Activated T-helper 1 cell treated with anti-CD3 and anti-CD28 coated beads, Interleukin-12 subunit alpha, Interleukin-12 subunit beta, Interleukin-2, Interleukin-4 antibody, amounts not matched to agents 30 ng/mL and 10 ng/mL and 1 ng/mL, durations not matched to agents 14 hours and 24 hours and 36 hours (primary cell): ENCODE results near the gene HYAL3. TPM values are rescaled to one million over a fixed set of nuclear protein-coding genes. Genes with fewer than 3 reads are reported as not detected.
A peak's percentile ranks its signal among the peaks of the same experiment; 100 is the strongest.

Source experiments
- DNase-seq: peaks from one replicate; pipeline ENCODE4 v3.0.0; 2021; ENCODE audit warnings: low spot score
- H3K27ac Mint-ChIP-seq: one replicate; pipeline ENCODE4 v1.8.0; 2021; ENCODE audit warnings: mild to moderate bottlenecking, mixed read lengths
- H3K27me3 Mint-ChIP-seq: one replicate; pipeline ENCODE4 v1.8.0; 2022; ENCODE audit warnings: mild to moderate bottlenecking, moderate library complexity, mixed read lengths; ENCODE audit not compliant: insufficient read depth
- H3K36me3 Mint-ChIP-seq: one replicate; pipeline ENCODE4 v1.8.0; 2021; ENCODE audit warnings: low read depth, mixed read lengths
- H3K4me1 Mint-ChIP-seq: one replicate; pipeline ENCODE4 v1.8.0; 2021; ENCODE audit warnings: low read depth, mixed read lengths
- H3K4me3 Mint-ChIP-seq: one replicate; pipeline ENCODE4 v1.8.0; 2021; ENCODE audit warnings: mild to moderate bottlenecking, moderate library complexity, mixed read lengths
- H3K9me3 Mint-ChIP-seq: one replicate; pipeline ENCODE4 v1.8.0; 2021; ENCODE audit warnings: mixed read lengths
- intact Hi-C: fragments of 100-400 bp; cut with micrococcal nuclease; formaldehyde crosslinking; loops from one replicate; pipeline ENCODE4 v1.15.1; 2024
- total RNA-seq: library from RNA; stranded (reverse); gene quantifications from 2 replicates; pipeline ENCODE4 v1.2.3, GENCODE V29; 2022

HYAL3 gene
- 7.9 and 8.0 TPM in 2 replicates for total RNA-seq

- H3K27ac Mint-ChIP-seq, result peak within 1 kb of the TSS; percentile 95
- no peaks in the 10 kb centered on the region for H3K9me3 Mint-ChIP-seq
- no peaks in the 10 kb centered on the region for H3K27me3 Mint-ChIP-seq
- peak; percentile 99 for DNase-seq
- peaks cover 15% of the 10 kb centered on the region for H3K4me1 Mint-ChIP-seq
- H3K36me3 Mint-ChIP-seq, result no peaks in the 10 kb centered on the region
- H3K4me3 Mint-ChIP-seq, result peak within 1 kb of the TSS; percentile 94
- intact Hi-C loops, result loop anchor here (1.0 to 5.0 kb wide), 16 partner anchors 22 to 1900 kb away; partner anchors contain the start of genes ALAS1, APEH, C3orf18 and CYB561D2
Observed at GRCh38 chr3:50298836-50299637, at the start of gene HYAL3, which contains the start of gene NAA80. TSS of gene HYAL3 (minus strand) at chr3:50299405. CDS start at chr3:50295602, 3,803 bp downstream. TSS of gene NAA80 (minus strand) at chr3:50299405. CDS start at chr3:50297463, 1,942 bp downstream.

DNA sequence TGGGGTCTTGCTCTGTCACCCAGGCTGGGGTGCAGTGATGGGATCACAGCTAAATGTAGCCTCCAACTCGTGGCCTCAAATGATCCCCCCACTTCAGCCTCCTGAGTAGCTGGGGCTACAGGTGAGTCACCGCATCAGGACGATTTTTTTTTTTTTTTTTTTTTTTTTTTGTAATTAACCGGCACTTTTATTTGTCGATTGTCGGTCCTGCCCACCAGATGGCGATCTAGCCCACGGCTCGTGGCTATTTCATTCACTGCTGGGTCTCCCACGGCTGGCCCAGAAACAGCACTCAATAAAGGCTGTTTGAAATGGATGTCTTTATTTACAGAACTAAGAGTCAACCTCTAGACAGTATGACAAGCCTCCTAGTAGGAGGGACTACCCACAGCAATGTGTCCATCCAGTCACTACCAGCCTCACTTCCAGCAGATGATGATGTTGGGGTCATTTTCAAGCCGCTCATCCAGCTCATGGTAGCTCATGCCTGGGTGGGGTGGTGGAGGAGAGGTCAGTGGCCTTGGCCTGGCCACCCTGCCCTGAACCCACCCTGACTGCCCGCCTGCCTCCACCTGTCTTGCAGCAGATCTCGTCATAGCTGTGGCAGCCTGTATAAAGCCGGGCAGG, 48.1 kb upstream of the HYAL3 start:
- peaks cover 57% of the 10 kb centered on the region for H3K4me1 Mint-ChIP-seq
- H3K4me3 Mint-ChIP-seq, result no peak overlapping the region
- H3K36me3 Mint-ChIP-seq, result peaks cover 22% of the 10 kb centered on the region
- no peak overlapping the region for H3K27ac Mint-ChIP-seq
- H3K9me3 Mint-ChIP-seq, result no peaks in the 10 kb centered on the region
- peak; percentile 66 for DNase-seq
- intact Hi-C loops, result loop anchor here (1.0 kb wide), 4 partner anchors 89 to 220 kb away; partner anchors contain the start of gene C3orf18
- H3K27me3 Mint-ChIP-seq, result no peaks in the 10 kb centered on the region

DNA sequence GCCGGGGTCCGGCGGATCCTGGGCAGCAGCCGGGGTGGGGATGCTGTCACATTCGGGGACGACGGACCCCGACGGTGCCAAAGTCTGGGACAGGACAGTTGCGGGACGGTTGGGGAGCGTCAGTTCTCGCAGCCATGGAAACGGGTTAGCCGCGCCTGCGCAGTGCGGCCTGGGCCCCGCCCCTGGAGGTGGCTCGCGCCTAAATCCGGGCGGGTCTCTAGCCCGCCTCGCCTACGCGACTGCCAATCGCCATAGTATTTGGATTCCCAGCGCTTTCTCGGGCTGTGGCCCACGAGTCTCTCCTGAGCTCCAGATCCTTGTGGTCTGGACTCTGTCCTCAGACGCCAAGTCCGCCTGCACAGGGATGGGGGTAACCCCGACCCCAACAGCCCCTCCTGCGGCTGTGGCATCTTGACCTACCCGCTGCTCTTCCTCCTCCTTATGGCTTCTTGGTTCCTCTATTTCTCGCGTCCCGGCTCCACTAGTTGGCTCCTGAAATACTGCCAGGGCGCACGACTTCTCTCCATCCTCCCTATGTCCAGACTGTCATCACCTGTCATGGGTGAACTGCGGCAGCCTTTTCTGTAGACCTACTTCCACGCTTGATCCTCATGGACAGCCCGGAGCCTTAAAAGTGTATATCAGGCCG, 46.5 kb upstream of the HYAL3 start, which contains the start of gene ZMYND10:
ZMYND10 (minus strand) TSS at position 147 of the 649 bp plus-strand sequence. CDS start 153 bp downstream, outside the sequence.
- Mint-ChIP-seq H3K36me3 (peaks cover 17% of the 10 kb centered on the region), H3K27me3 (no peaks in the 10 kb centered on the region), H3K4me3 (peak within 1 kb of the TSS; percentile 55), H3K9me3 (no peaks in the 10 kb centered on the region), H3K27ac (no peak within 1 kb of the TSS), H3K4me1 (peaks cover 51% of the 10 kb centered on the region)
- intact Hi-C loops, result no loop called here
- peak; percentile 78 for DNase-seq

DNA sequence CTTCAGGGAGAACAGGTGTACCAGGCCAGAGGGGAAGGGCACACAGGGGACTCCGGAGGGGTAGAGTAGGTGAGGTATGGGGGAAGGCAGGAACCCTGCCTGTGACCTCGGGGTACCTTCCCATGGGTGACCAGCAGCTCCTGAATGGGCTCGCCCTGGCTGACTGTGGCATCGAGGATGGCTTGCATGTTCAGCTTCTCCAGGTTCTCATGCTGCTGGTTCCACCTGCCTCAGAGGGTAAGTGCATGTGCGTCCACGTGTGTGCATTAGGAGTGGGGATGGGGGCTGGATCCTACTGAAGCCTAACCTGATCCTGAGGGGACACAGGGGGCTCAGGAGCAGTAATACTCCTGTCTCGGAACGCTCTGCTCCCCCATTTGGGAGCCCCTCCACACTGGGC, 45.8 kb upstream of the HYAL3 start:
- peaks cover 44% of the 10 kb centered on the region for H3K4me1 Mint-ChIP-seq
- H3K9me3 Mint-ChIP-seq, result no peaks in the 10 kb centered on the region

DNA sequence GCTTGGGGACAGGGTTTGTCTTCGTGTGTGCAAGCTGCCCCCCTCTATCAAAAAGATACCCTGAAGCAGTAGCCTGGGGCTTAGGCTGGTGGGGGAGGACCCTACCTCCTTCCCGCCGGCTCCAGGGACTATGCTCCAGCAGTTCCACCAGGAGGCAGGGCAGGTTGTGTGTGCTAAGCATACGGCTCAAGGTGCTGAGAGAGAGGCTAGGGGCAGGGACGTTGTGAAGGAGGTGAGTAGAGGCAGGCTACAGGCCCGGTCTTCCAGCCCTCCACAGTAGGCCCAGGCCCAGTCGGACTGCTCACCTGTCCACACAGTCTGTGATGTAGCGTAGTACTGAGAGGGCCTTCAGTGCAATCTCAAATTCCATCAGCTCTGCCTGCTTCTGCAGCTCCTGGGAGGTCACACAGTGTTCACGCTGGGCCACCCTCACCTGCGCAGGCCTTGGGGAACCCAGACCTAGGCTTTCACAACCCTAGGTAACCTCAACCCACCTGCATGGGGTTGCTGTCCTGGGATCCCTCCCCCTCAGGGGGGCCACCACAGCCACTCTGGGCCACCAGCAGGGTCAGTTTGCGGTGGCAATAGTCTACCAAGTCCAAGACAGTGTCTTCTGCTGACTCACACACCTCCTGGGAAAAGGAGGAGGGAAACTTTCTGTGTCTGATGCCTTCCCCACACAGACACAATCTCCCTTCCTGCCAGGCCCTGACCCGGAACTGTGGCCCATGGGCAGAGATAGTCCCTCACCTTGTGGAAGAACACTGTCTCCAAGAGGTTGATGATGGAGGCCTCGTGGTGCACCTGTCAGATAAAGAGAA, 43.8 kb upstream of the HYAL3 start:
- DNase-seq, result no peak
- peaks cover 46% of the 10 kb centered on the region for H3K4me1 Mint-ChIP-seq
- no peak overlapping the region for H3K4me3 Mint-ChIP-seq
- peaks cover 13% of the 10 kb centered on the region for H3K36me3 Mint-ChIP-seq
- no peaks in the 10 kb centered on the region for H3K27me3 Mint-ChIP-seq
- H3K9me3 Mint-ChIP-seq, result no peaks in the 10 kb centered on the region
- no peak overlapping the region for H3K27ac Mint-ChIP-seq
- intact Hi-C loops, result no loop called here

More for the DNA sequence above, 45.8 kb upstream of the HYAL3 start:
- no peak overlapping the region for H3K4me3 Mint-ChIP-seq
- peaks cover 11% of the 10 kb centered on the region for H3K36me3 Mint-ChIP-seq
- no peaks in the 10 kb centered on the region for H3K27me3 Mint-ChIP-seq
- intact Hi-C loops, result no loop called here
- H3K27ac Mint-ChIP-seq, result no peak overlapping the region
- DNase-seq, result no peak

DNA sequence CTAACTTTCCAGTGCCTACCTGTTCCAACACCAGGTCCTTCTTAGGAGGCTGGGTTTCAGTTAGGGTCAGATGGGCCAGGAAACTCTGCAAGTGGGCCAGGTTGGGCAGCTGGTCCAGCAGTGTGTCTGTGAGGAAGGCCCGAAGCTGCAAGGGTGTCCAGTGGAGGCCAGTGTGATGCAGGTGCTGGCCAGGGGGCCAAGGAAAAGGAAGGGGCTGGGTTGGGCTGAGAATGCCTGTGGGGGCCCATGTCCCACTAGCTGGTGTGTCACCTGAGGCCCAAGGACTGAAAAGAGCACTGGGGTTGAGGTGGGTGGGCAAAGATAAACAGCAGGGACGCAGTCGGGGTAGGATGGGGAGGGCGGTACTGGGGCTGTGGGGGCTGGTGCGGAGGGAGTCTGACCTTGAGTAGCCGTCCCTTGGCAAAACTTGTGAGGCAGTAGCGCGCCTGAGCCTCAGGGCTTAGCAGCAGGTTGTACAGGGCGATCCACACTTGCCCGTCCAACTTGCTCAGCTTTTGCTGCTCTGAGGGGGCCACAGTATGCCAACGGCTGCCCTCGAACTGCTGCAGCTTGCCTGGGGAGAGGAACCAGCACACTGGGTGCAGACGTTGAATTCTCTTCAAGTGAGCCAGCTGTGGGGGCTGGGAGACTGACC, 42.9 kb upstream of the HYAL3 start:
- no peak overlapping the region for H3K27ac Mint-ChIP-seq
- DNase-seq, result no peak
- H3K4me3 Mint-ChIP-seq, result peak overlapping the region; percentile 30
- H3K4me1 Mint-ChIP-seq, result peaks cover 41% of the 10 kb centered on the region
- intact Hi-C loops, result no loop called here
- no peaks in the 10 kb centered on the region for H3K27me3 Mint-ChIP-seq
- peaks cover 12% of the 10 kb centered on the region for H3K36me3 Mint-ChIP-seq
- H3K9me3 Mint-ChIP-seq, result no peaks in the 10 kb centered on the region

DNA sequence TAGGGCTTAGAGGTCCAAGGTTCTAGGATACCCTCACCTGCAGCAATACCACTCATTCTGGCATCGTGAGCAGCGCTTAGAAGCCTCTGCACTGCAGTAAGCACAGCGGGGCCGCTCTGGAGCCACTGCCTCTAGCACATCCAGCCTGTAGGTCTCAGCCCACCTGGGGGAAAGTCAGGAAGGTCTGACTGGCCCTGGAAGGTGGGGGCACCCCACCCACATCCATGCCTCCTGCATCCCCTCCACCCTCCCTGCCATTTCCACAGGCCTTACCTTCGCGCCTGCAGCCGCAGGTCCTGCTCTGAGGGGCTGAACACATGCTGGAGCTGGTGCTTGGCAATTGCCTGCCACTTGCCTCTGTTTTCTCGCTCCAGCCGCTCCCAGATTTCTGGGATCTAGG, 42.3 kb upstream of the HYAL3 start:
- peaks cover 42% of the 10 kb centered on the region for H3K4me1 Mint-ChIP-seq
- DNase-seq, result no peak
- peak overlapping the region; percentile 91 for H3K27ac Mint-ChIP-seq

DNA sequence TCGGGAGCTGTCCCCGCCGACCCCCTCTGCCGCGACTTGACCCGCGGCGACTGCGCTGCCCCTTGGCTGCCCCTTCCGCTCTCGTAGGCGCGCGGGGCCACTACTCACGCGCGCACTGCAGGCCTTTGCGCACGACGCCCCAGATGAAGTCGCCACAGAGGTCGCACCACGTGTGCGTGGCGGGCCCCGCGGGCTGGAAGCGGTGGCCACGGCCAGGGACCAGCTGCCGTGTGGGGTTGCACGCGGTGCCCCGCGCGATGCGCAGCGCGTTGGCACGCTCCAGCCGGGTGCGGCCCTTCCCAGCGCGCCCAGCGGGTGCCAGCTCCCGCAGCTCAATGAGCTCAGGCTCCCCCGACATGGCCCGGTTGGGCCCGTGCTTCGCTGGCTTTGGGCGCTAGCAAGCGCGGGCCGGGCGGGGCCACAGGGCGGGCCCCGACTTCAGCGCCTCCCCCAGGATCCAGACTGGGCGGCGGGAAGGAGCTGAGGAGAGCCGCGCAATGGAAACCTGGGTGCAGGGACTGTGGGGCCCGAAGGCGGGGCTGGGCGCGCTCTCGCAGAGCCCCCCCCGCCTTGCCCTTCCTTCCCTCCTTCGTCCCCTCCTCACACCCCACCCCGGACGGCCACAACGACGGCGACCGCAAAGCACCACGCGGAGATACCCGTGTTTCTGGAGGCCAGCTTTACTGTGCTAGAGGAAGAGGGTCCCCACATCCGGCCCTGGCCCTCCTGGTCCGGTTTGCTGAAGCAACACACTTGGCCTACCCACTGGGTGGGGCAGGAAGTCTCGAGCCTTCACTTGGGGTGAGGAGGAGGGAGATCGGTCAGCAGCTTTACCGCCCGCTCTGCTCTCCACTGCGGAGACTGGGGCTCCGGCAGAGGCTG, 41.5 kb upstream of the HYAL3 start, which contains the start of gene RASSF1:
RASSF1 (minus strand) TSS at position 389 of the 882 bp plus-strand sequence; CDS start at position 358, 31 bp downstream.
- H3K27me3 Mint-ChIP-seq, result no peaks in the 10 kb centered on the region
- H3K9me3 Mint-ChIP-seq, result no peaks in the 10 kb centered on the region
- DNase-seq, result peak; percentile 74
- intact Hi-C loops, result loop anchor here (1.0 kb wide), 1 partner anchor 10 kb away; the partner anchor contains the start of genes CYB561D2 and NPRL2
- peaks cover 43% of the 10 kb centered on the region for H3K4me1 Mint-ChIP-seq
- peaks cover 18% of the 10 kb centered on the region for H3K36me3 Mint-ChIP-seq
- H3K4me3 Mint-ChIP-seq, result peak within 1 kb of the TSS; percentile 96
- H3K27ac Mint-ChIP-seq, result peak within 1 kb of the TSS; percentile 97

More for the DNA sequence above, 42.3 kb upstream of the HYAL3 start:
- intact Hi-C loops, result no loop called here
- Mint-ChIP-seq H3K4me3 (peak overlapping the region; percentile 85), H3K9me3 (no peaks in the 10 kb centered on the region), H3K27me3 (no peaks in the 10 kb centered on the region), H3K36me3 (peaks cover 14% of the 10 kb centered on the region)

GRCh38 chr3:50340147-50340447, 40.9 kb upstream of the HYAL3 start:
- peaks cover 18% of the 10 kb centered on the region for H3K36me3 Mint-ChIP-seq
- H3K27me3 Mint-ChIP-seq, result no peaks in the 10 kb centered on the region
- H3K4me1 Mint-ChIP-seq, result peaks cover 42% of the 10 kb centered on the region
- no peaks in the 10 kb centered on the region for H3K9me3 Mint-ChIP-seq
- H3K4me3 Mint-ChIP-seq, result peak overlapping the region; percentile 96
- DNase-seq, result no peak
- H3K27ac Mint-ChIP-seq, result peak overlapping the region; percentile 97
- intact Hi-C loops, result loop anchor here (1.0 kb wide), 1 partner anchor 10 kb away; the partner anchor contains the start of genes CYB561D2 and NPRL2

GRCh38 chr3:50339485-50340146, 40.4 kb upstream of the HYAL3 start:
- Mint-ChIP-seq H3K27ac (peak overlapping the region; percentile 97), H3K4me3 (peak overlapping the region; percentile 96), H3K9me3 (no peaks in the 10 kb centered on the region), H3K27me3 (no peaks in the 10 kb centered on the region), H3K4me1 (peaks cover 45% of the 10 kb centered on the region), H3K36me3 (peaks cover 18% of the 10 kb centered on the region)
- DNase-seq, result no peak
- intact Hi-C loops, result loop anchor here (1.0 to 5.0 kb wide), 4 partner anchors 11 to 1048 kb away; partner anchors contain the start of genes C3orf18, CISH, CYB561D2 and HEMK1
